Loucy (cell line): ENCODE results near the gene MYOF.

Experiments
- H2AFZ ChIP-seq: fragments of 200-600 bp; sonication (generic); 2 replicates; pipeline ENCODE4 v1.6.0; 2016; ENCODE audit warnings: antibody characterized with exemption, mild to moderate bottlenecking, low read length, moderate library complexity
- H3F3A ChIP-seq: fragments of 200-600 bp; 2 replicates; pipeline ENCODE4 v1.6.0; 2016; ENCODE audit warnings: antibody characterized with exemption, low read depth, mild to moderate bottlenecking
- H3K27me3 ChIP-seq: fragments of 200-600 bp; sonication (generic); 2 replicates; pipeline ENCODE4 v1.6.1; 2014; ENCODE audit warnings: low read length, mild to moderate bottlenecking; ENCODE audit not compliant: insufficient read depth, poor library complexity, severe bottlenecking
- H3K36me3 ChIP-seq: fragments of 200-600 bp; sonication (generic); 2 replicates; pipeline ENCODE4 v1.6.1; 2016; ENCODE audit warnings: low read length; ENCODE audit not compliant: insufficient read depth
- H3K4me1 ChIP-seq: fragments of 200-600 bp; sonication (generic); 2 replicates; pipeline ENCODE4 v1.5.1; 2014; ENCODE audit warnings: low read length, mild to moderate bottlenecking; ENCODE audit not compliant: insufficient read depth, poor library complexity, severe bottlenecking
- H3K4me2 ChIP-seq: fragments of 200-600 bp; sonication (generic); 2 replicates; pipeline ENCODE4 v1.6.0; 2014; ENCODE audit warnings: antibody characterized with exemption, low read length, low read depth, mild to moderate bottlenecking; ENCODE audit not compliant: poor library complexity, severe bottlenecking
- H3K4me3 ChIP-seq: fragments of 200-600 bp; sonication (generic); 2 replicates; pipeline ENCODE4 v1.5.1; 2014; ENCODE audit warnings: low read length, mild to moderate bottlenecking, mixed read lengths; ENCODE audit not compliant: poor library complexity, severe bottlenecking
- H3K79me2 ChIP-seq: fragments of 200-600 bp; sonication (generic); 2 replicates; pipeline ENCODE4 v1.6.1; 2014; ENCODE audit warnings: low read length; ENCODE audit not compliant: insufficient read depth
- H3K9ac ChIP-seq: fragments of 200-600 bp; sonication (generic); 2 replicates; pipeline ENCODE4 v1.6.0; 2014; ENCODE audit warnings: mild to moderate bottlenecking, low read depth, low read length, moderate library complexity; ENCODE audit not compliant: poor library complexity, severe bottlenecking
- H3K9me2 ChIP-seq: fragments of 200-600 bp; sonication (generic); replicated peaks from 2 replicates; pipeline ENCODE4 v1.6.1; 2016; ENCODE audit warnings: low read depth, low read length, mixed read lengths
- H3K9me3 ChIP-seq: fragments of 200-600 bp; sonication (generic); 2 replicates; pipeline ENCODE4 v1.6.1; 2014; ENCODE audit warnings: mild to moderate bottlenecking, antibody characterized with exemption, low read length, low read depth; ENCODE audit not compliant: insufficient read depth
- H4K20me1 ChIP-seq: fragments of 200-600 bp; sonication (generic); 2 replicates; pipeline ENCODE4 v1.6.0; 2014; ENCODE audit warnings: antibody characterized with exemption, low read length, mild to moderate bottlenecking; ENCODE audit not compliant: insufficient read depth, poor library complexity, severe bottlenecking
- CTCF ChIP-seq: fragments of 200-600 bp; sonication (generic); conservative IDR thresholded peaks from 2 replicates; pipeline ENCODE4 v1.5.1; 2014; ENCODE audit warnings: mild to moderate bottlenecking, antibody characterized with exemption, low read length
- EZH2phosphoT487 ChIP-seq: fragments of 200-600 bp; IDR thresholded peaks from 2 replicates; pipeline ENCODE4 v1.6.1; 2018; ENCODE audit warnings: antibody characterized with exemption, mild to moderate bottlenecking, moderate library complexity, borderline replicate concordance

The MYOF gene

GRCh38 chr10:93437946-93438612, 44.1 kb downstream of the MYOF start:
- Histone ChIP-seq H2AFZ (no peak overlapping the region), H3K27me3 (no peaks in the 10 kb centered on the region), H3K9me3 (no peaks in the 10 kb centered on the region), H3K79me2 (no peaks in the 10 kb centered on the region), H4K20me1 (no peaks in the 10 kb centered on the region), H3K4me3 (no peak overlapping the region), H3F3A (no peaks in the 10 kb centered on the region), H3K4me1 (peaks cover 6% of the 10 kb centered on the region), H3K4me2 (no peak overlapping the region), H3K36me3 (no peaks in the 10 kb centered on the region), H3K9me2 (no peaks in the 10 kb centered on the region), H3K9ac (no peak overlapping the region)
- TF ChIP-seq CTCF, result no peak
- no peak for TF ChIP-seq EZH2phosphoT487

- Histone ChIP-seq H3K9me2 (no peaks in the 10 kb centered on the region), H3K4me1 (peaks cover 6% of the 10 kb centered on the region), H3K9me3 (no peaks in the 10 kb centered on the region), H3K79me2 (no peaks in the 10 kb centered on the region), H2AFZ (no peak overlapping the region), H4K20me1 (no peaks in the 10 kb centered on the region), H3K9ac (no peak overlapping the region), H3K4me3 (no peak overlapping the region), H3F3A (no peaks in the 10 kb centered on the region), H3K36me3 (no peaks in the 10 kb centered on the region), H3K4me2 (no peak overlapping the region), H3K27me3 (no peaks in the 10 kb centered on the region)
- TF ChIP-seq CTCF, result no peak
- no peak for TF ChIP-seq EZH2phosphoT487
Observed at GRCh38 chr10:93437086-93437945, 44.8 kb downstream of the MYOF start.

- Histone ChIP-seq H2AFZ (no peak overlapping the region), H3K4me3 (no peak overlapping the region), H4K20me1 (no peaks in the 10 kb centered on the region), H3K36me3 (no peaks in the 10 kb centered on the region), H3K9me3 (no peaks in the 10 kb centered on the region), H3K9me2 (no peaks in the 10 kb centered on the region), H3F3A (no peaks in the 10 kb centered on the region), H3K4me1 (peaks cover 6% of the 10 kb centered on the region), H3K9ac (no peak overlapping the region), H3K79me2 (no peaks in the 10 kb centered on the region), H3K27me3 (no peaks in the 10 kb centered on the region), H3K4me2 (no peak overlapping the region)
- TF ChIP-seq CTCF (no peak), EZH2phosphoT487 (no peak)
Observed at GRCh38 chr10:93436591-93437085, 45.5 kb downstream of the MYOF start.
